Liver (tissue), 3 donors: ENCODE measurements around the gene ILDR2.

Source experiments
- ATF3 ChIP-seq: IDR thresholded peaks from 2 replicates; pipeline ENCODE4 v1.6.1; 2016; ENCODE audit warnings: antibody characterized with exemption
- CTCF ChIP-seq: fragments of 150-350 bp; IDR thresholded peaks from 2 replicates; pipeline ENCODE4 v1.5.1; 2017; ENCODE audit warnings: improper control_type of control experiment, low read depth, low read length; ENCODE audit not compliant: missing input control
- GABPA ChIP-seq, 2 donors: IDR thresholded peaks in 1 of 2; conservative IDR thresholded peaks in 1 of 2; 2 replicates each; pipeline ENCODE4 v1.6.1; 2016; ENCODE audit warnings: antibody characterized with exemption in 2 of 2, mild to moderate bottlenecking in 1 of 2, moderate library complexity in 1 of 2
- JUND ChIP-seq, 2 donors: IDR thresholded peaks; 2 replicates each; pipeline ENCODE4 v1.6.1; 2016; ENCODE audit warnings: antibody characterized with exemption in 2 of 2
- MAX ChIP-seq: IDR thresholded peaks from 2 replicates; pipeline ENCODE4 v1.6.1; 2016; ENCODE audit warnings: antibody characterized with exemption
- NR2F2 ChIP-seq: IDR thresholded peaks from 2 replicates; pipeline ENCODE4 v1.6.1; 2016; ENCODE audit warnings: antibody characterized with exemption
- RAD21 ChIP-seq, 2 donors: IDR thresholded peaks; 2 replicates each; pipeline ENCODE4 v1.6.1; 2016; ENCODE audit warnings: antibody characterized with exemption in 2 of 2, mild to moderate bottlenecking in 2 of 2
- REST ChIP-seq: IDR thresholded peaks from 2 replicates; pipeline ENCODE4 v1.6.1; 2016; ENCODE audit warnings: antibody characterized with exemption, mild to moderate bottlenecking
- RXRA ChIP-seq, 2 donors: IDR thresholded peaks; 2 replicates each; pipeline ENCODE4 v1.6.1; 2017 to 2018; ENCODE audit warnings: antibody characterized with exemption in 2 of 2, mild to moderate bottlenecking in 1 of 2
- TAF1 ChIP-seq: conservative IDR thresholded peaks from 2 replicates; pipeline ENCODE4 v1.6.1; 2016; ENCODE audit warnings: antibody characterized with exemption, mild to moderate bottlenecking
- ZBTB33 ChIP-seq: IDR thresholded peaks from 2 replicates; pipeline ENCODE4 v1.6.1; 2016; ENCODE audit warnings: antibody characterized with exemption
- donor health status: healthy.
- donor health status: healthy.

DNA sequence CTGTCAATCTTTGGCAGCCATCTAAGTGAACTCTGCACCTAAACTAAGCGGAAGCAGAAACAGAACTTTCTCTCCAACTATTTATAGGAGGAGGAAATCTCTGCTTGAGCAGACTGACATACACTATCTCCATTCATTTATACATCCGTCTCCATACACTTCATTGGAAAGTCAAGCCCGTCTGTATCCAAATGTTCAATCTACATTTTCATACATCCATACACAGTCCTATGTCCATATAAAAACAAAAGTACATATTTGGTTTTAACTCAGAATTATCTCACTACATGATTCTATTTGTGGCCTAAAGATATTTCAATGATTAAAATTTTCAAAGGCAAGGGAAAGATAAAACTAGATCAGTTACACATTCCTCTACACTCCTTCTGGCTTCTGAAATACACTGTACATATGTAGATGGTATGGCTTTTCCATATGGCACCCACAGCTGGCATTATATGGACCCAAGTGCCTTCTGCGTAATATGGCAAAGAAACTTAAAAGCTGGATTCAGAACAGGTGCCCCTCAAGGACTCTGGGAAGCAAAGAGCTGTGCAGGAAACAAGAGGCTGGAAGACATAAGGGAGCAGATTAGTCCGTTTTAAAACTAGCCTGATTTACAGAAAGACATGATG, 35.5 kb downstream of the ILDR2 start:
- TF ChIP-seq CTCF (no peak), MAX (no peak), GABPA (IDR thresholded peaks at IDR 0.05 in 1 of 2, conservative IDR thresholded peaks at IDR 0.05 in 1 of 2) (no peak), ZBTB33 (no peak), REST (no peak), RXRA (IDR thresholded peaks at IDR 0.05) (no peak), TAF1 (no peak), RAD21 (IDR thresholded peaks at IDR 0.05) (no peak), JUND (IDR thresholded peaks at IDR 0.05) (no peak), NR2F2 (no peak), ATF3 (no peak)
